ENCODE results near the gene CCDC190. TPM values are rescaled to one million over a fixed set of nuclear protein-coding genes. Genes with fewer than 3 reads are reported as not detected.

Gene CCDC190
- total and polyA plus RNA-seq, 9 of the 15 experiments (the other 6 are each of a cell fraction or from before 2014, with no cell fraction given) = not detected

GRCh38 chr1:162892906-162893611 lies 32.1 kb upstream of the CCDC190 start:
- in situ Hi-C loops (cut with MboI) = no loop called here

GRCh38 chr1:162889989-162890388 lies 29.0 kb upstream of the CCDC190 start:
- ChIA-PET POLR2A (no interaction called here), CTCF (ENCODE audit: low intra/inter-chr PET ratio) (no interaction called here)
- Histone ChIP-seq H3K9ac (ENCODE audit: insufficient read depth in 1 of 2, low read depth in 2 of 2, low read length in 2 of 2) (no peak overlapping the region), H3K4me3 (no peak overlapping the region), H3K9me1 (ENCODE audit: control insufficient read depth, insufficient read depth, low read length) (no peaks in the 10 kb centered on the region), H3K9me3 (replicated peaks; ENCODE audit: control insufficient read depth, insufficient read depth, low read depth, low read length) (no peaks in the 10 kb centered on the region), H3K4me1 (replicated peaks in 1 of 2; ENCODE audit: control insufficient read depth in 2 of 2, insufficient read depth in 2 of 2, low read length in 2 of 2) (no peaks in the 10 kb centered on the region), H3K36me3 (ENCODE audit: control insufficient read depth, insufficient read depth, low read length) (no peaks in the 10 kb centered on the region), H3K4me2 (ENCODE audit: insufficient read depth, low read length) (no peak overlapping the region), H3K79me2 (ENCODE audit: control insufficient read depth, insufficient read depth, low read length) (no peaks in the 10 kb centered on the region), H2AFZ (ENCODE audit: low read depth, low read length) (no peak overlapping the region), H3K27ac (ENCODE audit: extremely low read depth, low read depth, low read length) (no peak overlapping the region), H4K20me1 (replicated peaks; ENCODE audit: control insufficient read depth, insufficient read depth, low read length) (no peaks in the 10 kb centered on the region), H3K27me3 (ENCODE audit: control insufficient read depth in 2 of 2, insufficient read depth in 2 of 2, low read length in 2 of 2) (peaks cover 0 to 8% of the 10 kb centered on the region in 2 experiments; a peak in 1 of 5 replicates)
- no peak for ATAC-seq
- intact Hi-C loops (cut with micrococcal nuclease) (no loop called here), in situ Hi-C loops (cut with MboI) (no loop called here)
- no peak for DNase-seq (ENCODE audit: extremely low read depth in 1 of 4, low spot score in 3 of 4)
- no TSS peak for BruUV-seq (replicated peaks)
- WGBS (ENCODE audit: insufficient coverage, low coverage, missing lambda C conversion rate) = 0% methylated on average over 2 of the region's 2 CpGs
- no peak for FAIRE-seq
- TF ChIP-seq SNAPC5 (CRISPR knock-in tag; IDR thresholded peaks at IDR 0.05) (no peak), ZBTB26 (CRISPR knock-in tag; IDR thresholded peaks at IDR 0.05) (no peak), ZNF707 (CRISPR knock-in tag; conservative IDR thresholded peaks at IDR 0.05) (no peak), SUPT5H (IDR thresholded peaks at IDR 0.05) (no peak), PRPF4 (IDR thresholded peaks at IDR 0.05; ENCODE audit: insufficient read depth, low read depth, low read length, poor library complexity, severe bottlenecking) (no peak), CBFB (CRISPR knock-in tag; IDR thresholded peaks at IDR 0.05) (no peak), ZNF431 (CRISPR knock-in tag; IDR thresholded peaks at IDR 0.05) (no peak), CHD4 (IDR thresholded peaks at IDR 0.05; ENCODE audit: insufficient read depth, insufficient replicate concordance, low read depth, low read length, poor library complexity, severe bottlenecking) (no peak), ASH1L (IDR thresholded peaks at IDR 0.05; ENCODE audit: borderline replicate concordance, low read depth, partially characterized antibody) (no peak)

More at GRCh38 chr1:162892906-162893611, 32.1 kb upstream of the CCDC190 start:
- intact Hi-C loops (cut with micrococcal nuclease) = no loop called here
- peaks cover 0 to 4% of the 10 kb centered on the region in 2 experiments; a peak in 1 of 5 replicates for H3K27me3 ChIP-seq (ENCODE audit: control insufficient read depth in 2 of 2, insufficient read depth in 2 of 2, low read length in 2 of 2)
- no peak for DNase-seq (ENCODE audit: extremely low read depth in 1 of 4, low spot score in 3 of 4)
- H3K9me3 ChIP-seq (replicated peaks; ENCODE audit: control insufficient read depth, insufficient read depth, low read depth, low read length) = no peaks in the 10 kb centered on the region
- FAIRE-seq = no peak
- no peaks in the 10 kb centered on the region for H3K36me3 ChIP-seq (ENCODE audit: control insufficient read depth, insufficient read depth, low read length)
- H3K27ac ChIP-seq (ENCODE audit: extremely low read depth, low read depth, low read length) = no peak overlapping the region
- TF ChIP-seq CEBPG (CRISPR knock-in tag; IDR thresholded peaks at IDR 0.05) (no peak), CEBPG (tag; conservative IDR thresholded peaks at IDR 0.05 in 1 of 2, IDR thresholded peaks at IDR 0.05 in 1 of 2) (peak; percentile 23 to 61; a peak in 2 of 4 replicates), MTA3 (IDR thresholded peaks at IDR 0.05; ENCODE audit: borderline replicate concordance) (no peak), CEBPB (tag; IDR thresholded peaks at IDR 0.05) (peak; percentile 46), HNRNPH1 (optimal IDR thresholded peaks at IDR 0.05; ENCODE audit: low read depth, low read length) (no peak)
- H3K9ac ChIP-seq (ENCODE audit: insufficient read depth in 1 of 2, low read depth in 2 of 2, low read length in 2 of 2) = no peak overlapping the region
- no peaks in the 10 kb centered on the region for H3K4me1 ChIP-seq (replicated peaks in 1 of 2; ENCODE audit: control insufficient read depth in 2 of 2, insufficient read depth in 2 of 2, low read length in 2 of 2)
- H3K9me1 ChIP-seq (ENCODE audit: control insufficient read depth, insufficient read depth, low read length) = no peaks in the 10 kb centered on the region
- WGBS (ENCODE audit: insufficient coverage, low coverage, missing lambda C conversion rate) = 0% methylated on average over 5 of the region's 5 CpGs
- H3K79me2 ChIP-seq (ENCODE audit: control insufficient read depth, insufficient read depth, low read length) = no peaks in the 10 kb centered on the region
- ATAC-seq = no peak
- no peak overlapping the region for H2AFZ ChIP-seq (ENCODE audit: low read depth, low read length)
- ChIA-PET CTCF (ENCODE audit: low intra/inter-chr PET ratio) (no interaction called here), POLR2A (no interaction called here)
- BruUV-seq (replicated peaks) = no TSS peak
- H4K20me1 ChIP-seq (replicated peaks; ENCODE audit: control insufficient read depth, insufficient read depth, low read length) = no peaks in the 10 kb centered on the region
- no peak overlapping the region for H3K4me2 ChIP-seq (ENCODE audit: insufficient read depth, low read length)
- no peak overlapping the region for H3K4me3 ChIP-seq

All from K562 (cell line).